ENCODE results near the gene AGPAT2.
A peak's percentile ranks its signal among the peaks of the same experiment; 100 is the strongest.

AGPAT2 gene

DNA sequence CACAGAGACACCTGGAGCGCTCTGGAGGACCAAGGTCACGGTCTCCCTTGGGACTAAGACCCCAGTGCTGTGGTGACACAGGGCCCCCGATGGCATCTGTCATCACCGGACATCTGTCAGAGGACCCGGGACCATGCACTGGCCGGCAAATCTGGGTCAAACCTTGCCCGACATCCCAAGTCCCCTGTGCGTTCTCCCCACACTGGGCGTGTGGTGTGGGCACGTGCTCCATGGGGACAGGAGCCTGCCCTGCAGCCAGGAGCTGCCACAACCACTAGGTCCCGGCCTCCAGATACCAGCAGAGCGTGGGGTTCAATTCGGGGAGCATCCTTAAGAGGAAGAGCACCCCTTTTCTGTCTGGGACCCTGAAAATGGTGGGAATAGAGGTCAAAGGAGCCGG lies 3.5 kb downstream of the AGPAT2 start:
- H3K27me3 Mint-ChIP-seq = no peaks in the 10 kb centered on the region
- H3K36me3 Mint-ChIP-seq (ENCODE audit: low read depth) = peaks cover 41% of the 10 kb centered on the region
- no peak overlapping the region for H3K4me3 Mint-ChIP-seq
- H3K27ac Mint-ChIP-seq = no peak overlapping the region
- H3K4me1 Mint-ChIP-seq (ENCODE audit: low read depth) = peaks cover 75% of the 10 kb centered on the region
- H3K9me3 Mint-ChIP-seq = no peaks in the 10 kb centered on the region
- intact Hi-C loops (cut with micrococcal nuclease) = no loop called here

DNA sequence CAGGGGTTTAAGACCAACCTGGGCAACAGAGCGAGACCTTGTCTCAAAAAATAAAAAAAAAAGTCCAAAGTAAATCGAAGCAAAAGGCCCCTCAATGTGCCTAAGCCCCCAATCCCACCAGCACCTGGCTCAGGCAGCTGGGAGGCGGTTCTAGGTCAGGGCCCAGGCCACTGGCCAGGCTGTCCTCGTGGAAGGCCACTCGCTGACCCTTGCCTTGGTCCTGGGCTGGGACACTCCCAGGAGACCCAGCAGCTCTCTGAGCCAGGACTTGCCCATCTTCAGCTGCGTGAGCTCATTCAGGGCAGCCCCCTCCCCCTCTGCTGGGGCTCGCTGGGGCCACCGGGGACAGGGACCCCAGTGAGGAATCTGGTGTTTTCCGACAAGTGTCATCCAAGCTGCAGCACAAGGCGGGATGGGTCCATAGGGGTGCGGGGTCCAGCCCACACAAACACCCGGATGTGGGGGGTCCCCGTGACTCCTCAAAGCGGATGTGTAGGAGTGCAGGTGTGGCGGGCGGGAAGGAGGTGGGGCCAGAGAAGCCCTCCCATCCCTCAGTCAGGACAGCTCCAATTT lies 4.0 kb downstream of the AGPAT2 start:
- intact Hi-C loops (cut with micrococcal nuclease) = no loop called here
- H3K27ac Mint-ChIP-seq = no peak overlapping the region

GRCh38 chr9:136682710-136683109 lies 4.5 kb downstream of the AGPAT2 start:
- peaks cover 44% of the 10 kb centered on the region for H3K36me3 Mint-ChIP-seq (ENCODE audit: low read depth)
- intact Hi-C loops (cut with micrococcal nuclease) = no loop called here
- no peak overlapping the region for H3K27ac Mint-ChIP-seq
- no peak overlapping the region for H3K4me3 Mint-ChIP-seq
- H3K4me1 Mint-ChIP-seq (ENCODE audit: low read depth) = peaks cover 68% of the 10 kb centered on the region
- no peaks in the 10 kb centered on the region for H3K9me3 Mint-ChIP-seq
- H3K27me3 Mint-ChIP-seq = no peaks in the 10 kb centered on the region

More for the DNA sequence above, 4.0 kb downstream of the AGPAT2 start:
- Mint-ChIP-seq H3K4me1 (ENCODE audit: low read depth) (peaks cover 74% of the 10 kb centered on the region), H3K4me3 (no peak overlapping the region), H3K36me3 (ENCODE audit: low read depth) (peaks cover 41% of the 10 kb centered on the region), H3K27me3 (no peaks in the 10 kb centered on the region), H3K9me3 (no peaks in the 10 kb centered on the region)

DNA sequence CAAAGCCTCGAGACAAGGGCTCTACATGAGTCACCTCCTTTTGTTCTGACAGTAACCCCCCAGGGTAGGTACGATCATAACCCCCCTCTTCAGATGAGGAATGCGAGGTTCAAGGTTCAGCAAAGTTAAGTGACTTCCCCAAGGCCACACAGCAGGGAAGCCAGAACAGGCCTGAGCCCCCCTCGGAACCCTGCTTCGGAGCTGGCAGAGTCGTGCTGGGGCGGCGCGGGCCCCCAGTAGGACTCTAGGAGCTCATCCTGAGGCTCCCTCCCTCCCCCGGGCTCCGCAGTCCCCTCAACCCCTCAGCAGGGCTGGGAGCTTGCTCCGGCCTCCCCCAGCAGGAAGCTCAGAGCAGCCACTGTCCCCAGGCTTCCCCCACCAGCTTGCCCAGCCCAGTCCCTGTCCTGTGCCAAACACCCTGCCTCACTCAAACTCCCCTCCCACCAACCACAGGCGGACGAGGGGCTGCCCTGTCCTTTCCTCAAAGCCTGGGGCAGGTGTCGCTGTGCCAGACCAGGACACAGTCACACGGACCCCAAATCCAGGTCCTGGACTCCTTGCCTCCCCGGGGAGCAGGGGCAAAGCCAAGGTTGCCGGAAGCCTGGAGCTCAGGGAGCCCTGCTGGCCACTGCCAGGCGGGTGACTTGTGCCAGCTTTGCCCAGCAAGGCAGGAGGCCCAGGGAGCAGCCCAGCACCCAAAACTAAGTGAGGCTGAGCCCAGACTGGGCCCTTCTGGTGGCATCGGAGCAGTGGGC lies 5.1 kb downstream of the AGPAT2 start:
- H3K27ac Mint-ChIP-seq = no peak overlapping the region
- H3K4me1 Mint-ChIP-seq (ENCODE audit: low read depth) = peaks cover 68% of the 10 kb centered on the region
- no peak overlapping the region for H3K4me3 Mint-ChIP-seq
- H3K9me3 Mint-ChIP-seq = no peaks in the 10 kb centered on the region
- peaks cover 50% of the 10 kb centered on the region for H3K36me3 Mint-ChIP-seq (ENCODE audit: low read depth)
- intact Hi-C loops (cut with micrococcal nuclease) = no loop called here
- H3K27me3 Mint-ChIP-seq = no peaks in the 10 kb centered on the region

- intact Hi-C loops (cut with micrococcal nuclease) = no loop called here
- no peaks in the 10 kb centered on the region for H3K27me3 Mint-ChIP-seq
- H3K4me3 Mint-ChIP-seq = no peak overlapping the region
- peaks cover 55% of the 10 kb centered on the region for H3K36me3 Mint-ChIP-seq (ENCODE audit: low read depth)
- H3K9me3 Mint-ChIP-seq = no peaks in the 10 kb centered on the region
- no peak overlapping the region for H3K27ac Mint-ChIP-seq
- H3K4me1 Mint-ChIP-seq (ENCODE audit: low read depth) = peaks cover 65% of the 10 kb centered on the region
Observed at GRCh38 chr9:136681029-136681428, 6.2 kb downstream of the AGPAT2 start.

GRCh38 chr9:136679431-136679941 lies 7.8 kb downstream of the AGPAT2 start:
- Mint-ChIP-seq H3K4me3 (peak overlapping the region; percentile 45), H3K36me3 (ENCODE audit: low read depth) (peaks cover 64% of the 10 kb centered on the region), H3K9me3 (no peaks in the 10 kb centered on the region), H3K27ac (peak overlapping the region; percentile 84), H3K4me1 (ENCODE audit: low read depth) (peaks cover 55% of the 10 kb centered on the region), H3K27me3 (no peaks in the 10 kb centered on the region)
- intact Hi-C loops (cut with micrococcal nuclease) = no loop called here

- Mint-ChIP-seq H3K4me3 (no peak overlapping the region), H3K4me1 (ENCODE audit: low read depth) (peaks cover 47% of the 10 kb centered on the region), H3K9me3 (no peaks in the 10 kb centered on the region), H3K27me3 (no peaks in the 10 kb centered on the region), H3K27ac (peak overlapping the region; percentile 84), H3K36me3 (ENCODE audit: low read depth) (peaks cover 68% of the 10 kb centered on the region)
- intact Hi-C loops (cut with micrococcal nuclease) = no loop called here
Observed at GRCh38 chr9:136678624-136679023, 8.6 kb downstream of the AGPAT2 start.

DNA sequence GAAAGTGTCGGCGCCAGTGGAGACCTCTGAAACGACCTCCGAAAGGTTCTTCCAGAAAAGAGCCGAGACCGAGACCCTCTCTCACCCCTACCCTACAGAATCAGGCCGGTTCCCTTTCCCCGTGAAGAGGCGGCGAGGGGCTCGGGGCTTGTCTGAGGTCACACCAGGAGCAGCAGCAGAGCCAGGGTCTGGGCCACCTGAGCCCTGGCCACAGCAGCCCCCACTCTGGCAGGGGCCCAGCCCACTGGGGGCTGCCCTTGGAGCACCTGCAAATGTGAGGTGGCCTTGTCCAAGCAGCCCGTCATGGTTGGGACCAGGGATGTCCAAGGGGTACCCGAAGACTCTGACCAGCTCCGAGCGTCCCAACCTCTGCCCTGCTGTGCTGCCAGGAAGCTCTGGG lies 9.2 kb downstream of the AGPAT2 start:
- H3K4me1 Mint-ChIP-seq (ENCODE audit: low read depth) = peaks cover 41% of the 10 kb centered on the region
- H3K27me3 Mint-ChIP-seq = no peaks in the 10 kb centered on the region
- no peaks in the 10 kb centered on the region for H3K9me3 Mint-ChIP-seq
- H3K27ac Mint-ChIP-seq = no peak overlapping the region
- H3K36me3 Mint-ChIP-seq (ENCODE audit: low read depth) = peaks cover 68% of the 10 kb centered on the region
- intact Hi-C loops (cut with micrococcal nuclease) = no loop called here
- no peak overlapping the region for H3K4me3 Mint-ChIP-seq

DNA sequence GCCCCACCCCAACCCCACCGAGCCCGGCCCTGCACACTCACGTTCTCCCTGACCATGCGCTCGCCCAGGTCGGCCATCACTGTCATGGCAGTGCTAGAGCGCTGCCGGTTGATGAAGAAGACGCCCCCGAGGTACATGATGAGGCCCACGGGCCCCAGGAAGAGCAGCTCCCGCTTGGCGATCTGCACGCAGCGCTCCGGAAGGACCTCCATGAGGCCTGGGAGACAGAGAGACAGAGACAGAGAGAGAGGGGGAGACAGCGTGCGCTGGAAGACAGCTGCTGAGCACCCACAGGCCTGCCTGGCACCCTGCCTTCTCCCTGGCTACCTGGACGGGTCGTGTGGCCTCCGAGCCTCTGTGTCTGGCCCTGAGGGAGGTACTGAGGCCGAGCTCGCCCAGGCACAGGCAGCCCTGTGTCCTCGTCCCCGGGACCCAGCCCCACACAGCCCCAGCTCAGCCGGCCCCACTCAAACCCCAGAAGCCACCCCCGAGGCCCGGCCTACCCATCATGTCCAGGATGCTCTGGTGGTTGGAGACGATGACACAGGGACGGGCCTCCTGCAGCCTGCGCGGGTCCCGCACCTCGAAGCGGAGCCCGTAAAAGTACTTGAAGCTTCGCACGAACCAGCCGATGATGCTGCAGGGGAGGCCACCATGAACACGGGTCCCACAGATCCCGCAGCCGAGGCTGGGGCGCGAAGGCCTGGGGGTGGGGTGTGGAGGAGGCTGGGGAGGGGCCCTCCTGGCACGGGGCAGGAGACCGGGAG lies 10.2 kb downstream of the AGPAT2 start:
- H3K4me1 Mint-ChIP-seq (ENCODE audit: low read depth) = peaks cover 33% of the 10 kb centered on the region

DNA sequence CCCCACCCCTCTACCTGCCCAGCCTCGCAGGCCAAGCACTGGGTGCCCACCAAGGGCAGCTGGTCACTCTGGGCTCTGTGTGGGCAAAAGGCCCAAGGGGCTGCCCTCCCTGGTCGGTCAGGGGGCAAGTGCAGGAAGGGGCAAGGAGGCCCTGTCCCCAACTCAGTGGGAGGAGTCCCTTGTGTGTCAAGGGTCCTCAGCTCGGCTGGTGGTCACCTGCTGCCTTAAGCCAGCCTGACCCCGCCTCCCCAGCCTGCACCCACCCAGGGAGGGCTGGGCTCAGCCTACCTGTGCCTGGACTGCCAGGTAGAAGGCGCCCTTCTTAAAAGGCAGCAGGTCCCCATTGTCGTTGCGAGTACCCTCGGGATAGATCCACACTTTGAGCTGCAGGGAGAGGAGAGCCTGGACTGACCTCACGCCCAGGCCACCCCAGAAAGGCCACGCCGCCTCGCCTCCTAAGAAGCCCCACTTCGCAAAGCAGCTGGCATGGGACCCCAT lies 10.9 kb downstream of the AGPAT2 start:
- Mint-ChIP-seq H3K4me3 (no peak overlapping the region), H3K27me3 (peaks cover 2% of the 10 kb centered on the region), H3K9me3 (no peaks in the 10 kb centered on the region), H3K36me3 (ENCODE audit: low read depth) (peaks cover 73% of the 10 kb centered on the region), H3K27ac (no peak overlapping the region), H3K4me1 (ENCODE audit: low read depth) (peaks cover 29% of the 10 kb centered on the region)
- intact Hi-C loops (cut with micrococcal nuclease) = no loop called here

More for the DNA sequence above, 10.2 kb downstream of the AGPAT2 start:
- intact Hi-C loops (cut with micrococcal nuclease) = no loop called here
- no peaks in the 10 kb centered on the region for H3K27me3 Mint-ChIP-seq
- H3K27ac Mint-ChIP-seq = no peak overlapping the region
- no peaks in the 10 kb centered on the region for H3K9me3 Mint-ChIP-seq
- H3K36me3 Mint-ChIP-seq (ENCODE audit: low read depth) = peaks cover 74% of the 10 kb centered on the region
- H3K4me3 Mint-ChIP-seq = no peak overlapping the region

DNA sequence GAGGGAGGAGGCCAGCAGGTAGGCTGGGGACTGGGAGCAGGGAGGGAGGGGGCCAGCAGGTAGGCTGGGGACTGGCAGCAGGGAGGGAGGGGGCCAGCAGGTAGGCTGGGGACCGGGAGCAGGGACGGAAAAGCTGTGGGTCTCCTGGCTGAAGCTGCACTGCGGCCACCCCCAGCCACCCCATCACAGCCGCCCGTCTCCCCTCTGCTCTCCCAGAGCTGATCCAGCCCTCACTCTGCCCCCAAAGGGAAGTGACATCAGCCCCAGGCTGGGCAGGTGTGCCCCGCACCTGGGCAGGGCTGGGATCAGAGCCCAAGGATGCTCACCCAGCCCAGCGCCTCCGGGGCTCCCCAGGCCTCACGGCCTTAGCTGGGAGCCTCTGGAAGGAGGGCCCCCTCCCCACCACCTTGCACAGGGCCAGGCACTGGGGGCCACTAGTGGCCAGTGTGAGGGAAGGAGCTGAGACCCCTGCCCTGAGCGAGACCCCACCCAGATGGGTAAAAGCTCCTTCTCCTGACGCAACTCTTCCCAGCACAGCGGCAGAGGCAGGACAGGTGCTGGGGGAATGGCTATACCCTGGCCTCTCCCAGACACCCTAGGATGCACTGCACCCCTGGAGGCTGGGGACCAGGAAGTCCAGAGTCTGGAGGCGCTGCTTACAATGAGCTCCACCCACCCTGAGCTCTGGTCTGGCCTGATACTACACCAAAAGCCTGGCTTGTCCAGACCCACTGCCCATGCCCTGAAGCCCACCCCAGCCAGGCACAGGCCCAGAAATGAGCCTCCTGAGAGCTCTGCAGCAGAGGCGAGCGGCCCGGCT lies 11.6 kb downstream of the AGPAT2 start:
- no peak overlapping the region for H3K27ac Mint-ChIP-seq
- intact Hi-C loops (cut with micrococcal nuclease) = no loop called here
- peaks cover 23% of the 10 kb centered on the region for H3K4me1 Mint-ChIP-seq (ENCODE audit: low read depth)
- H3K36me3 Mint-ChIP-seq (ENCODE audit: low read depth) = peaks cover 67% of the 10 kb centered on the region
- no peaks in the 10 kb centered on the region for H3K9me3 Mint-ChIP-seq
- peaks cover 5% of the 10 kb centered on the region for H3K27me3 Mint-ChIP-seq
- H3K4me3 Mint-ChIP-seq = no peak overlapping the region

- intact Hi-C loops (cut with micrococcal nuclease) = no loop called here
- Mint-ChIP-seq H3K9me3 (no peaks in the 10 kb centered on the region), H3K4me3 (no peak overlapping the region), H3K36me3 (ENCODE audit: low read depth) (peaks cover 67% of the 10 kb centered on the region), H3K4me1 (ENCODE audit: low read depth) (peaks cover 20% of the 10 kb centered on the region), H3K27ac (no peak overlapping the region), H3K27me3 (peaks cover 13% of the 10 kb centered on the region)
Observed at GRCh38 chr9:136674786-136675349, 12.4 kb downstream of the AGPAT2 start.

Data from dendritic cell treated with granulocyte-macrophage colony-stimulating factor and Interleukin-4, amounts not matched to agents 40 ng/mL and 50 ng/mL, for 4 days (primary cell).